GM08714 (cell line): Measurements from ENCODE around the gene RFX8.
"Not testable (repeated sequence)": the region's sequence is repeated elsewhere in the genome, so short reads cannot be mapped to it uniquely, and the experiment has no call there.

Experiments used
- H3K4me3 ChIP-seq: fragments of 200-500 bp; sonication (Bioruptor generic); 2 replicates; pipeline ENCODE4 v1.5.1; 2014; ENCODE audit warnings: mild to moderate bottlenecking, low read length, inconsistent platforms
- ZNF274 ChIP-seq: IDR thresholded peaks from 2 replicates; pipeline ENCODE4 v1.6.1; 2012; ENCODE audit warnings: mild to moderate bottlenecking, low read depth, low read length

Gene RFX8

GRCh38 chr2:101439716-101440115 is 35.2 kb downstream of the RFX8 start:
- no peak overlapping the region for H3K4me3 ChIP-seq
- no peak for TF ChIP-seq ZNF274

- H3K4me3 ChIP-seq = not testable (repeated sequence)
Measured at GRCh38 chr2:101438555-101438954, 36.4 kb downstream of the RFX8 start.

GRCh38 chr2:101435001-101435862 is 39.7 kb downstream of the RFX8 start:
- no peak for TF ChIP-seq ZNF274
- no peak overlapping the region for H3K4me3 ChIP-seq

- no peak overlapping the region for H3K4me3 ChIP-seq
- TF ChIP-seq ZNF274 = no peak
Measured at GRCh38 chr2:101433465-101433864, 41.4 kb downstream of the RFX8 start.

GRCh38 chr2:101432411-101433181 is 42.3 kb downstream of the RFX8 start:
- TF ChIP-seq ZNF274 = no peak

GRCh38 chr2:101431486-101431885 is 43.4 kb downstream of the RFX8 start:
- no peak overlapping the region for H3K4me3 ChIP-seq
- TF ChIP-seq ZNF274 = no peak

More at GRCh38 chr2:101432411-101433181, 42.3 kb downstream of the RFX8 start:
- no peak overlapping the region for H3K4me3 ChIP-seq

GRCh38 chr2:101430156-101430555 is 44.8 kb downstream of the RFX8 start:
- H3K4me3 ChIP-seq = no peak overlapping the region
- TF ChIP-seq ZNF274 = no peak

- H3K4me3 ChIP-seq = no peak overlapping the region
- TF ChIP-seq ZNF274 = no peak
Measured at GRCh38 chr2:101429453-101429852, 45.5 kb downstream of the RFX8 start.

GRCh38 chr2:101428422-101429176 is 46.3 kb downstream of the RFX8 start:
- no peak for TF ChIP-seq ZNF274
- H3K4me3 ChIP-seq = no peak overlapping the region

GRCh38 chr2:101427743-101428142 is 47.2 kb downstream of the RFX8 start:
- no peak for TF ChIP-seq ZNF274
- no peak overlapping the region for H3K4me3 ChIP-seq

GRCh38 chr2:101427240-101427639 is 47.7 kb downstream of the RFX8 start:
- H3K4me3 ChIP-seq = no peak overlapping the region
- no peak for TF ChIP-seq ZNF274

- TF ChIP-seq ZNF274 = no peak
- no peak overlapping the region for H3K4me3 ChIP-seq
Measured at GRCh38 chr2:101426822-101427221, 48.1 kb downstream of the RFX8 start.

GRCh38 chr2:101420623-101421022 is 54.3 kb downstream of the RFX8 start:
- H3K4me3 ChIP-seq = no peak overlapping the region
- TF ChIP-seq ZNF274 = no peak

- H3K4me3 ChIP-seq = no peak overlapping the region
- no peak for TF ChIP-seq ZNF274
Measured at GRCh38 chr2:101419096-101419663, 55.7 kb downstream of the RFX8 start.
